HL-60 (cell line): ENCODE results near the gene EFCC1.
"Not testable (repeated sequence)": the region's sequence is repeated elsewhere in the genome, so short reads cannot be mapped to it uniquely, and the experiment has no call there.

Source experiments
- GABPA ChIP-seq: IDR thresholded peaks from 2 replicates; pipeline ENCODE4 v1.6.1; 2012; ENCODE audit warnings: low read depth
- POLR2AphosphoS5 ChIP-seq: IDR thresholded peaks from 2 replicates; pipeline ENCODE4 v1.6.1; 2012; ENCODE audit warnings: low read depth

DNA sequence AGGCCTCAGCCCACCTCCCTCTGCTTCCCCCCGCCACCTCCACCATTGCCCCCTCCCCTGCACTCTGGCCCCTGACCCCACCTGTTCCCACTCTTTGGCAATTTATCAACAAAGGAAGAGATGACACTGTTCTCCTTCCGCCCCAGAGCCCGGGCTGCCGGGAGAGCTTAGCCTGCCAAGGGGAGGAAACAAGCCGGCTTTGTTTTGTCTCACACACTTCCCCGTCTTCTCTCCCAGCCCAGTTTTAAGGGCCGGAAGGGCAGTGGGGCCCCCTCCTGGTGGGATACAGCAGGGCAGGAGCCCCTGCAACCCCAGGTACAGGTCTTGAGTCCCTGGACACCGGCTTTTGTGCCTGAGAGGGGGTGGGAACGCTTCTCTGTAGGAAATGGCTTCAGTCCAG lies 86.8 kb downstream of the EFCC1 start:
- not testable (repeated sequence) for TF ChIP-seq POLR2AphosphoS5, GABPA
